Naive thymus-derived CD4-positive, alpha-beta T cell (primary cell): ENCODE measurements around the gene CALN1. TPM values are rescaled to one million over a fixed set of nuclear protein-coding genes. Genes with fewer than 3 reads are reported as not detected.

Experiments used
- ATAC-seq: fragments of 150-1000 bp; cut with Tn5 transposase; 2 replicates; pipeline ENCODE4 v1.10.0; 2021; ENCODE audit warnings: mild to moderate bottlenecking, moderate library complexity
- CTCF ChIA-PET: fragments of 350-600 bp; sonication (Branson Sonifier 250); formaldehyde crosslinking; loops from one replicate; lab custom pipeline; 2021; ENCODE audit warnings: antibody characterized with exemption; lab: Charles Lee
- POLR2A ChIA-PET: fragments of 350-600 bp; sonication (Branson Sonifier 250); formaldehyde crosslinking; loops from one replicate; lab custom pipeline; 2021; ENCODE audit warnings: antibody characterized with exemption, inconsistent platforms; lab: Charles Lee
- DNase-seq, 9 donors: peaks; one replicate each; pipeline versions ENCODE4 v3.0.0 to v3.0.0-alpha.2; 2020 to 2022; ENCODE audit warnings: mixed read lengths in 1 of 9
- H3K27ac ChIP-seq: one replicate; pipeline ENCODE4 v1.7.0; 2013; ENCODE audit warnings: mild to moderate bottlenecking, low read depth, low read length, moderate library complexity
- H3K27me3 ChIP-seq, 2 donors: one replicate each; pipeline ENCODE4 v1.7.0; 2013; ENCODE audit warnings: low read length in 2 of 2, mild to moderate bottlenecking in 2 of 2, moderate library complexity in 2 of 2; ENCODE audit not compliant: control insufficient read depth in 2 of 2, insufficient read depth in 2 of 2
- H3K36me3 ChIP-seq, 3 experiments: 1 replicate in 2 of 3; 2 replicates in 1 of 3; pipeline ENCODE4 v1.7.0; 2013; ENCODE audit warnings: low read length in 3 of 3, mild to moderate bottlenecking in 3 of 3, moderate library complexity in 1 of 3; ENCODE audit not compliant: insufficient read depth in 3 of 3, control insufficient read depth in 2 of 3
- H3K4me1 ChIP-seq, 2 donors: one replicate each; pipeline ENCODE4 v1.7.0; 2013; ENCODE audit warnings: low read length in 2 of 2, mild to moderate bottlenecking in 2 of 2, moderate library complexity in 1 of 2; ENCODE audit not compliant: control insufficient read depth in 2 of 2, insufficient read depth in 2 of 2
- H3K4me3 ChIP-seq: 2 replicates; pipeline ENCODE4 v1.7.0; 2013; ENCODE audit warnings: mild to moderate bottlenecking, low read length
- H3K9me3 ChIP-seq, 3 experiments: 1 replicate in 2 of 3; 2 replicates in 1 of 3; pipeline ENCODE4 v1.7.0; 2013; ENCODE audit warnings: low read length in 3 of 3; ENCODE audit not compliant: control insufficient read depth in 2 of 3
- H3K27ac Mint-ChIP-seq, 9 donors: one replicate each; pipeline ENCODE4 v1.8.0; 2020 to 2022; ENCODE audit warnings: mixed read lengths in 9 of 9, mild to moderate bottlenecking in 8 of 9, moderate library complexity in 5 of 9, inconsistent platforms in 2 of 9
- H3K27me3 Mint-ChIP-seq, 5 donors: one replicate each; pipeline ENCODE4 v1.8.0; 2021 to 2022; ENCODE audit warnings: mixed read lengths in 5 of 5, mild to moderate bottlenecking in 1 of 5
- H3K36me3 Mint-ChIP-seq, 5 donors: one replicate each; pipeline ENCODE4 v1.8.0; 2020 to 2022; ENCODE audit warnings: mixed read lengths in 5 of 5, mild to moderate bottlenecking in 3 of 5, inconsistent platforms in 1 of 5
- H3K4me1 Mint-ChIP-seq, 7 donors: one replicate each; pipeline ENCODE4 v1.8.0; 2020 to 2022; ENCODE audit warnings: mixed read lengths in 7 of 7, mild to moderate bottlenecking in 3 of 7, inconsistent platforms in 1 of 7
- H3K4me3 Mint-ChIP-seq, 10 donors: one replicate each; pipeline ENCODE4 v1.8.0; 2020 to 2022; ENCODE audit warnings: mild to moderate bottlenecking in 10 of 10, mixed read lengths in 10 of 10, moderate library complexity in 6 of 10, inconsistent platforms in 2 of 10
- H3K9me3 Mint-ChIP-seq, 11 donors: one replicate each; pipeline ENCODE4 v1.8.0; 2020 to 2022; ENCODE audit warnings: mixed read lengths in 11 of 11, mild to moderate bottlenecking in 4 of 11, inconsistent platforms in 1 of 11, moderate library complexity in 1 of 11
- intact Hi-C, 2 donors: fragments of 100-400 bp; cut with micrococcal nuclease; formaldehyde crosslinking; loops; one replicate each; pipeline ENCODE4 v1.15.1; 2023
- polyA plus RNA-seq, 2 donors: library from polyadenylated mRNA; unstranded; fragments of 300-500 nt; fragmentation: Illumina TruSeq; gene quantifications; one replicate each; pipeline ENCODE4 v1.2.3, GENCODE V29; 2021
- total RNA-seq, 6 experiments: library from RNA in 5 of 6; stranded (reverse) in 5 of 6; gene quantifications; 1 replicate in 5 of 6; 2 replicates in 1 of 6; pipeline ENCODE4 v1.2.3 and lab custom pipeline; 2021 to 2026

The CALN1 gene
- total and polyA plus RNA-seq, 7 experiments from 2014 or later = 0.03 to 0.17 TPM; not detected in 5

- POLR2A ChIA-PET = no interaction called here
- H3K27me3 ChIP-seq = no peaks in the 10 kb centered on the region
- no peaks in the 10 kb centered on the region for H3K27me3 Mint-ChIP-seq
- no peak for ATAC-seq
- intact Hi-C loops = loop anchor here in 1 of 2 donors (10.0 kb wide), 1 partner anchor 61 kb away; no protein-coding TSS in a partner anchor
- no peak overlapping the region for H3K4me3 Mint-ChIP-seq
- no peak overlapping the region for H3K4me3 ChIP-seq
- no peak overlapping the region for H3K27ac ChIP-seq
- H3K36me3 ChIP-seq = no peaks in the 10 kb centered on the region
- peaks cover 0 to 11% (median 0%) of the 10 kb centered on the region in 5 donors for H3K36me3 Mint-ChIP-seq
- no peak for DNase-seq
- CTCF ChIA-PET = no interaction called here
- peaks cover 6 to 55% (median 20%) of the 10 kb centered on the region in 11 donors for H3K9me3 Mint-ChIP-seq
- no peaks in the 10 kb centered on the region for H3K4me1 ChIP-seq
- H3K4me1 Mint-ChIP-seq = no peaks in the 10 kb centered on the region
- H3K27ac Mint-ChIP-seq = no peak overlapping the region
- peaks cover 0 to 10% (median 0%) of the 10 kb centered on the region in 3 experiments for H3K9me3 ChIP-seq
Observed at GRCh38 chr7:71886046-71886445, 526.1 kb downstream of the CALN1 start.

- DNase-seq (no peak), ATAC-seq (no peak)
- Mint-ChIP-seq H3K27ac (peak overlapping the region in 1 of 9 donors; percentile 27), H3K4me1 (no peaks in the 10 kb centered on the region), H3K4me3 (no peak overlapping the region), H3K9me3 (peaks cover 8 to 55% (median 21%) of the 10 kb centered on the region in 11 donors), H3K36me3 (peaks cover 0 to 11% (median 0%) of the 10 kb centered on the region in 5 donors), H3K27me3 (no peaks in the 10 kb centered on the region)
- Histone ChIP-seq H3K4me3 (no peak overlapping the region), H3K4me1 (no peaks in the 10 kb centered on the region), H3K27ac (no peak overlapping the region), H3K36me3 (no peaks in the 10 kb centered on the region), H3K27me3 (no peaks in the 10 kb centered on the region), H3K9me3 (peaks cover 0 to 10% (median 0%) of the 10 kb centered on the region in 3 experiments)
- POLR2A ChIA-PET = no interaction called here
- intact Hi-C loops = loop anchor here in 1 of 2 donors (10.0 kb wide), 1 partner anchor 61 kb away; no protein-coding TSS in a partner anchor
- CTCF ChIA-PET = interaction anchor here (0.6 kb wide), 1 partner anchor 54 kb away, joined by 3 read pairs; no protein-coding TSS in a partner anchor
Observed at GRCh38 chr7:71885487-71885886, 526.7 kb downstream of the CALN1 start.

GRCh38 chr7:71883415-71883814, 528.7 kb downstream of the CALN1 start:
- intact Hi-C loops = loop anchor here in 1 of 2 donors (10.0 kb wide), 1 partner anchor 59 kb away; no protein-coding TSS in a partner anchor
- no peaks in the 10 kb centered on the region for H3K4me1 Mint-ChIP-seq
- DNase-seq = no peak
- no peaks in the 10 kb centered on the region for H3K4me1 ChIP-seq
- no peaks in the 10 kb centered on the region for H3K27me3 ChIP-seq
- no peak overlapping the region for H3K4me3 Mint-ChIP-seq
- H3K9me3 ChIP-seq = peaks cover 0 to 10% (median 0%) of the 10 kb centered on the region in 3 experiments
- no peak overlapping the region for H3K4me3 ChIP-seq
- CTCF ChIA-PET = no interaction called here
- H3K36me3 ChIP-seq = no peaks in the 10 kb centered on the region
- peaks cover 5 to 44% (median 25%) of the 10 kb centered on the region in 11 donors for H3K9me3 Mint-ChIP-seq
- no peak for ATAC-seq
- no peaks in the 10 kb centered on the region for H3K27me3 Mint-ChIP-seq
- no peak overlapping the region for H3K27ac Mint-ChIP-seq
- no peak overlapping the region for H3K27ac ChIP-seq
- peaks cover 0 to 8% (median 0%) of the 10 kb centered on the region in 5 donors for H3K36me3 Mint-ChIP-seq
- POLR2A ChIA-PET = no interaction called here

GRCh38 chr7:71871446-71871845, 540.7 kb downstream of the CALN1 start:
- ChIA-PET POLR2A (no interaction called here), CTCF (no interaction called here)
- no peaks in the 10 kb centered on the region for H3K9me3 ChIP-seq
- H3K4me3 ChIP-seq = no peak overlapping the region
- no peaks in the 10 kb centered on the region for H3K27me3 Mint-ChIP-seq
- H3K36me3 ChIP-seq = no peaks in the 10 kb centered on the region
- DNase-seq (no peak), ATAC-seq (no peak)
- H3K27me3 ChIP-seq = no peaks in the 10 kb centered on the region
- no peaks in the 10 kb centered on the region for H3K4me1 ChIP-seq
- H3K27ac Mint-ChIP-seq = no peak overlapping the region
- H3K4me3 Mint-ChIP-seq = no peak overlapping the region
- peaks cover under 1 to 31% (median 13%) of the 10 kb centered on the region in 11 donors for H3K9me3 Mint-ChIP-seq
- intact Hi-C loops = no loop called here
- no peaks in the 10 kb centered on the region for H3K4me1 Mint-ChIP-seq
- H3K27ac ChIP-seq = no peak overlapping the region
- H3K36me3 Mint-ChIP-seq = peaks cover 0 to 4% (median 0%) of the 10 kb centered on the region in 5 donors

GRCh38 chr7:71870812-71871211, 541.3 kb downstream of the CALN1 start:
- CTCF ChIA-PET = no interaction called here
- Mint-ChIP-seq H3K4me1 (no peaks in the 10 kb centered on the region), H3K9me3 (peaks cover 0 to 28% (median 12%) of the 10 kb centered on the region in 11 donors), H3K36me3 (peaks cover 0 to 2% (median 0%) of the 10 kb centered on the region in 5 donors), H3K27me3 (no peaks in the 10 kb centered on the region), H3K4me3 (no peak overlapping the region), H3K27ac (no peak overlapping the region)
- Histone ChIP-seq H3K9me3 (no peaks in the 10 kb centered on the region), H3K27me3 (no peaks in the 10 kb centered on the region), H3K36me3 (no peaks in the 10 kb centered on the region), H3K4me3 (no peak overlapping the region), H3K4me1 (no peaks in the 10 kb centered on the region), H3K27ac (no peak overlapping the region)
- no peak for ATAC-seq
- intact Hi-C loops = no loop called here
- DNase-seq = no peak
- POLR2A ChIA-PET = no interaction called here

GRCh38 chr7:71868797-71869196, 543.3 kb downstream of the CALN1 start:
- ChIA-PET POLR2A (no interaction called here), CTCF (no interaction called here)
- no peaks in the 10 kb centered on the region for H3K36me3 ChIP-seq
- H3K27me3 ChIP-seq = no peaks in the 10 kb centered on the region
- Mint-ChIP-seq H3K4me3 (no peak overlapping the region), H3K4me1 (no peaks in the 10 kb centered on the region), H3K36me3 (no peaks in the 10 kb centered on the region), H3K27me3 (no peaks in the 10 kb centered on the region), H3K9me3 (peaks cover 0 to 25% (median 6%) of the 10 kb centered on the region in 11 donors), H3K27ac (no peak overlapping the region)
- intact Hi-C loops = no loop called here
- no peaks in the 10 kb centered on the region for H3K4me1 ChIP-seq
- H3K9me3 ChIP-seq = no peaks in the 10 kb centered on the region
- H3K27ac ChIP-seq = no peak overlapping the region
- ATAC-seq (peak; percentile 26), DNase-seq (no peak)
- H3K4me3 ChIP-seq = no peak overlapping the region

- no peaks in the 10 kb centered on the region for H3K4me1 Mint-ChIP-seq
- H3K27ac Mint-ChIP-seq = no peak overlapping the region
- DNase-seq = no peak
- ChIA-PET POLR2A (no interaction called here), CTCF (no interaction called here)
- H3K27me3 Mint-ChIP-seq = no peaks in the 10 kb centered on the region
- Histone ChIP-seq H3K36me3 (no peaks in the 10 kb centered on the region), H3K4me1 (no peaks in the 10 kb centered on the region), H3K27me3 (no peaks in the 10 kb centered on the region), H3K9me3 (no peaks in the 10 kb centered on the region), H3K27ac (no peak overlapping the region), H3K4me3 (no peak overlapping the region)
- H3K36me3 Mint-ChIP-seq = no peaks in the 10 kb centered on the region
- ATAC-seq = no peak
- peaks cover 0 to 27% (median 6%) of the 10 kb centered on the region in 11 donors for H3K9me3 Mint-ChIP-seq
- H3K4me3 Mint-ChIP-seq = no peak overlapping the region
- intact Hi-C loops = no loop called here
Observed at GRCh38 chr7:71867626-71868025, 544.5 kb downstream of the CALN1 start.
